PC-3 (cell line): ENCODE data around the gene PI4K2A. TPM values are rescaled to one million over a fixed set of nuclear protein-coding genes. Genes with fewer than 3 reads are reported as not detected.
"Not testable (repeated sequence)": the region's sequence is repeated elsewhere in the genome, so short reads cannot be mapped to it uniquely, and the experiment has no call there.

Source experiments
- ATAC-seq: fragments of 200-7000 bp; cut with Tn5 transposase; 2 replicates; pipeline ENCODE4 v1.9.1; 2020; ENCODE audit warnings: mild to moderate bottlenecking, moderate library complexity
- BruUV-seq: library from RNA; stranded (reverse); fragments of 400-500 nt; replicated peaks from 2 replicates; lab custom pipeline; 2021; lab: Mats Ljungman, UMichigan
- CTCF ChIA-PET: fragments of 300-600 bp; sonication (Branson Sonifier 250); formaldehyde crosslinking; loops from one replicate; lab custom pipeline; 2022; ENCODE audit warnings: antibody characterized with exemption; lab: Charles Lee
- POLR2A ChIA-PET: fragments of 300-600 bp; sonication (Branson Sonifier 250); formaldehyde crosslinking; loops from one replicate; lab custom pipeline; 2022; ENCODE audit warnings: antibody characterized with exemption; ENCODE audit not compliant: unreplicated experiment; lab: Charles Lee
- DNase-seq: peaks from one replicate; pipeline ENCODE4 v3.0.0-alpha.2; 2015
- H2AFZ ChIP-seq: fragments of 300-600 bp; sonication (generic); 2 replicates; pipeline ENCODE4 v1.6.0; 2016; ENCODE audit warnings: antibody characterized with exemption, low read length
- H3F3A ChIP-seq: fragments of 300-600 bp; sonication (generic); one replicate; pipeline ENCODE4 v1.6.0; 2017; ENCODE audit warnings: antibody characterized with exemption, low read length, control low read depth, mild to moderate bottlenecking; ENCODE audit not compliant: unreplicated experiment
- H3K27ac ChIP-seq: fragments of 300-600 bp; sonication (generic); 2 replicates; pipeline ENCODE4 v1.5.1; 2016; ENCODE audit warnings: mild to moderate bottlenecking, low read length
- H3K27me3 ChIP-seq: fragments of 300-600 bp; sonication (generic); 2 replicates; pipeline ENCODE4 v1.6.1; 2016; ENCODE audit warnings: low read length, mixed read lengths
- H3K36me3 ChIP-seq: fragments of 300-600 bp; sonication (generic); 2 replicates; pipeline ENCODE4 v1.6.1; 2016; ENCODE audit warnings: low read depth, mixed run types, low read length, mixed read lengths
- H3K4me1 ChIP-seq: fragments of 300-600 bp; sonication (generic); 2 replicates; pipeline ENCODE4 v1.5.1; 2016; ENCODE audit warnings: low read length; ENCODE audit not compliant: insufficient read depth
- H3K4me2 ChIP-seq: fragments of 300-600 bp; sonication (generic); 2 replicates; pipeline ENCODE4 v1.6.0; 2016; ENCODE audit warnings: low read length
- H3K4me3 ChIP-seq: fragments of 300-600 bp; sonication (generic); 2 replicates; pipeline ENCODE4 v1.5.1; 2016; ENCODE audit warnings: mild to moderate bottlenecking, low read length, mixed read lengths
- H3K79me2 ChIP-seq: fragments of 300-600 bp; sonication (generic); 2 replicates; pipeline ENCODE4 v1.6.1; 2017; ENCODE audit warnings: low read length, mixed read lengths
- H3K9ac ChIP-seq: fragments of 300-600 bp; sonication (generic); 2 replicates; pipeline ENCODE4 v1.6.0; 2016; ENCODE audit warnings: mild to moderate bottlenecking, low read length
- H3K9me2 ChIP-seq: fragments of 300-600 bp; sonication (generic); replicated peaks from 2 replicates; pipeline ENCODE4 v1.6.1; 2016; ENCODE audit warnings: mixed run types, low read length, mixed read lengths
- H3K9me3 ChIP-seq: fragments of 300-600 bp; sonication (generic); 2 replicates; pipeline ENCODE4 v1.6.1; 2016; ENCODE audit warnings: low read length, mixed read lengths
- H4K20me1 ChIP-seq: fragments of 300-600 bp; sonication (generic); 2 replicates; pipeline ENCODE4 v1.6.1; 2016; ENCODE audit warnings: low read length, mixed read lengths
- EZH2 ChIP-seq: fragments of 300-600 bp; sonication (generic); IDR thresholded peaks from one replicate; pipeline ENCODE4 v1.6.1; 2017; ENCODE audit warnings: antibody characterized with exemption, mild to moderate bottlenecking, low read length; ENCODE audit not compliant: unreplicated experiment
- EZH2phosphoT487 ChIP-seq: fragments of 300-600 bp; sonication (generic); IDR thresholded peaks from 2 replicates; pipeline ENCODE4 v1.6.1; 2018; ENCODE audit warnings: mild to moderate bottlenecking, antibody characterized with exemption, low read length, borderline replicate concordance
- intact Hi-C: fragments of 100-400 bp; cut with micrococcal nuclease; formaldehyde crosslinking; loops from 2 replicates; pipeline ENCODE4 v1.9.0; 2023
- total RNA-seq: library from RNA; depleted of rRNA; stranded (reverse); fragments of >200 nt; gene quantifications from 2 replicates; pipeline ENCODE4 v1.2.3, GENCODE V29; 2014
- TF ChIP-seq, protein P1 (sequence below): fragments of 300-600 bp; sonication (generic); conservative IDR thresholded peaks from 2 replicates; pipeline ENCODE4 v1.5.1; 2017; ENCODE audit warnings: antibody characterized with exemption, low read depth, mild to moderate bottlenecking, low read length

PI4K2A gene
- total RNA-seq, 1 experiment from 2014 or later = 19.4 TPM

DNA sequence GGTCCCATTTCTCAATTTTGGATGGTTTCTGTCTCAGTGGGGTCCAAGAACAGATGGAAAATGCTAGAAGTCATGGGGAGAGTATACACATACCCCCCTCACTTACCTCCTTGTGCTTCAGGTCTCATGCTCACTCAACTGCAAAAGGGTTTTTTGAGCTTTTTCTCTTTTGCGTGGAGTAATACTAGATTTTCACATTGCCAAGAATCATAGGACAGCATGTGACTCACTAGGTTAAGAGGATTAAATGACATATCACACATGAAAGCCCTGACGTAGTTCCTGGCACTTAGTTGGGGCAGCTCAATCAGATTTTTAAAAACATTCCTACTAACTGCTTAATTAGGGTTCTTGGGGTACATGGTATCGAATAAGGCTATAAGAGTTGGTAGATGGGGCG is 4.5 kb downstream of the PI4K2A start:
- no peak for TF ChIP-seq EZH2
- Histone ChIP-seq H3K9ac (no peak overlapping the region), H3K4me3 (no peak overlapping the region), H3K79me2 (peaks cover 66% of the 10 kb centered on the region), H3K27ac (no peak overlapping the region), H4K20me1 (0 out of 2 replicates have a peak, but pooled peaks cover 5% of the 10 kb centered on the region), H2AFZ (no peak overlapping the region), H3K4me1 (peaks cover 41% of the 10 kb centered on the region), H3F3A (no peaks in the 10 kb centered on the region), H3K9me3 (no peaks in the 10 kb centered on the region), H3K36me3 (peaks cover 12% of the 10 kb centered on the region), H3K4me2 (no peak overlapping the region), H3K27me3 (no peaks in the 10 kb centered on the region), H3K9me2 (no peaks in the 10 kb centered on the region)
- BruUV-seq = no TSS peak
- CTCF ChIA-PET = no interaction called here
- ATAC-seq (no peak), DNase-seq (no peak)
- POLR2A ChIA-PET = no interaction called here
- intact Hi-C loops = loop anchor here (5.0 kb wide), 1 partner anchor 42 kb away; the partner anchor contains the start of gene AVPI1

DNA sequence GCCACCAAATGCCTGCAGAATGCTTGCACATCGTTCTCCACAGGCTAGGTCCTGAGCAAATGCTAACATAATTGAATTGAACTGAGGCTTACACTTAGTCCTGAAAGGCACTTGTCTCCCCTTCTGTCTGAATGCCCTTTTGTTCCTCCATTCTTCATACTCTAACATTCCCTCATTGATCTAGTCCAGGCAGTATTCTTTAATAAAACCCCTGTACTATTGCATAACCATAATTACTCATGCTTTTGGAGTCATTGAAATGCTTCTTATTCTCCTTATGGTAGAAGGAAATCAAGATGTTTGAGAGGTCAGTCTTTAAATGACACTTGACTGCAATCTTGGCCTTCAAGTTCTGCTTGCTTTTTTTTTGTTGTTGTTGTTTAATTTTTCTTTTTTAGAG is 7.1 kb downstream of the PI4K2A start:
- Histone ChIP-seq H3K27me3 (no peaks in the 10 kb centered on the region), H3K9me2 (no peaks in the 10 kb centered on the region), H3K27ac (peak overlapping the region; percentile 25; the same call in 1 of the 2 replicates), H3F3A (peaks cover 5% of the 10 kb centered on the region), H4K20me1 (no peaks in the 10 kb centered on the region), H3K4me3 (no peak overlapping the region), H3K9ac (no peak overlapping the region), H3K79me2 (peaks cover 66% of the 10 kb centered on the region), H3K4me1 (peaks cover 66% of the 10 kb centered on the region), H3K9me3 (no peaks in the 10 kb centered on the region), H3K36me3 (peaks cover 27% of the 10 kb centered on the region), H2AFZ (no peak overlapping the region), H3K4me2 (peak overlapping the region; percentile 30; the same call in 1 of the 2 replicates)
- intact Hi-C loops = loop anchor here (5.0 kb wide), 1 partner anchor 40 kb away; the partner anchor contains the start of gene AVPI1
- TF ChIP-seq, protein P1, sequence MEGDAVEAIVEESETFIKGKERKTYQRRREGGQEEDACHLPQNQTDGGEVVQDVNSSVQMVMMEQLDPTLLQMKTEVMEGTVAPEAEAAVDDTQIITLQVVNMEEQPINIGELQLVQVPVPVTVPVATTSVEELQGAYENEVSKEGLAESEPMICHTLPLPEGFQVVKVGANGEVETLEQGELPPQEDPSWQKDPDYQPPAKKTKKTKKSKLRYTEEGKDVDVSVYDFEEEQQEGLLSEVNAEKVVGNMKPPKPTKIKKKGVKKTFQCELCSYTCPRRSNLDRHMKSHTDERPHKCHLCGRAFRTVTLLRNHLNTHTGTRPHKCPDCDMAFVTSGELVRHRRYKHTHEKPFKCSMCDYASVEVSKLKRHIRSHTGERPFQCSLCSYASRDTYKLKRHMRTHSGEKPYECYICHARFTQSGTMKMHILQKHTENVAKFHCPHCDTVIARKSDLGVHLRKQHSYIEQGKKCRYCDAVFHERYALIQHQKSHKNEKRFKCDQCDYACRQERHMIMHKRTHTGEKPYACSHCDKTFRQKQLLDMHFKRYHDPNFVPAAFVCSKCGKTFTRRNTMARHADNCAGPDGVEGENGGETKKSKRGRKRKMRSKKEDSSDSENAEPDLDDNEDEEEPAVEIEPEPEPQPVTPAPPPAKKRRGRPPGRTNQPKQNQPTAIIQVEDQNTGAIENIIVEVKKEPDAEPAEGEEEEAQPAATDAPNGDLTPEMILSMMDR = no peak
- ChIA-PET POLR2A (no interaction called here), CTCF (no interaction called here)
- BruUV-seq = no TSS peak
- ATAC-seq (no peak), DNase-seq (peak; percentile 62)

DNA sequence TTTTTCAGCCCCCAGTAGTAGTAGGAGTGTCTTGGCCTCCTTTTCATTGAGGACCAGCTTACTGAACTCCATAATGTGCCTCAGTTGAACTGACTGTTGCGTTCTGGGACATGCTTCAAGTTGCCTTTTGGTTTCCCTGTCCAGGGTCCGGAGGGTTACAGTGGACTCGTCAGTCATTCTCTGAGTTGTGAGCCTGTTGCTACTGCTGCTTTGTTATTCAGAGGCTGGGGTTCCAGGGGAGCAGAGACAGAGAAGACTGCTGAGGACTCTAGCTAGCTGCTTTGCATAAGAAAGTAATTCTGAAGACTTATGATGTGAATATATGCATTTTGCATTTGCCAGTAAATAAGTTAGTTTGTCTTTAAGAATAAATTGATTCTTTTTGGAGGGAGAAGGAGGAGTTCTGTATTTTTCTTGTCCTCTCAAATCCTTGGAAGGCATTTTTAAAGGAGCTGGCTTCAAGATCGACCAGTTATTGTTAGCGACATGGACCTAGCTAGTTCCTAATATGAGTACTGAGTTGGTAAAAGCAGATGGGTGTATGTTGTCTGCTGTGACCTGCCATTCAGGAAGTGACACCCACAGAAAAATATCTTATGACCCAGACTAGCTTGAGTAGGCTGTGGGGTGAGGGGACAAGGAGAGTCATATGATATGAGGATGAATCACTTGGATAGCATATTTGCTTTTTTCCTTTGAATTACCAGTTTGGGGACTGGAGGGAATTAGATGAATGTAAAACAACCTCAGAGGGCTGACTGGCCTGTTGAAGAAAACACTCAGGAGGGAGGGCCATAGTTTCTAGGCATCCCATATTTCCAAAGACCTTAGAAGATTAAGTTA is 8.3 kb downstream of the PI4K2A start:
- Histone ChIP-seq H3K4me2 (peak overlapping the region; percentile 72), H3K36me3 (peaks cover 36% of the 10 kb centered on the region), H3K79me2 (peaks cover 57% of the 10 kb centered on the region), H4K20me1 (no peaks in the 10 kb centered on the region), H3K9me3 (no peaks in the 10 kb centered on the region), H2AFZ (no peak overlapping the region), H3K27ac (peak overlapping the region; percentile 84), H3K9me2 (no peaks in the 10 kb centered on the region), H3K9ac (peak overlapping the region; percentile 35), H3K4me1 (peaks cover 61% of the 10 kb centered on the region), H3K4me3 (peak overlapping the region; percentile 46), H3K27me3 (no peaks in the 10 kb centered on the region), H3F3A (peaks cover 5% of the 10 kb centered on the region)
- BruUV-seq = TSS peak; percentile 92
- ChIA-PET POLR2A (interaction anchor here (0.5 kb wide), 1 partner anchor 65 kb away, joined by 3 read pairs; the partner anchor contains the start of gene MARVELD1), CTCF (interaction anchor here (1.0 kb wide), 1 partner anchor 28 kb away, joined by 3 read pairs; no protein-coding TSS in a partner anchor)
- intact Hi-C loops = loop anchor here (5.0 kb wide), 1 partner anchor 39 kb away; the partner anchor contains the start of gene AVPI1
- TF ChIP-seq, protein P1 = no peak
- no peak for TF ChIP-seq EZH2
- TF ChIP-seq EZH2phosphoT487 = no peak
- ATAC-seq (peak; percentile 95), DNase-seq (peak; percentile 91)

DNA sequence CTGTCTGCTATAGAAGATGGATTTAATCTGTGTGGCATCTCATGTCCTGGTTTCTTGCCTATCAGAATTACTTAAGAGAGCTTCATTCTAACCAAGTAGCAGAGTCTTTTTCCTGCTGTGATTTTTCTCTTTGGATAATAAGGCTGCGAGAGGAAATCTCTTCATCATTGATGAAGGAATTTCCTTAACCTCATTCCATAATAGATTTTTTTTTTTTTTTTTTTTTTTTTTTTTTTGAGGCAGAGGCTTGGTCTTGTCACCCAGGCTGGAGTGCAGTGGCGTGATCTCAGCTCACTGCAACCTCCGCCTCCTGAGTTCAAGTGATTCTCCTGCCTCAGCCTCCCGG is 8.9 kb downstream of the PI4K2A start:
- H3K27ac ChIP-seq = peak overlapping the region; percentile 84
- BruUV-seq, H3K9me3 ChIP-seq, ATAC-seq, H2AFZ ChIP-seq, H3F3A ChIP-seq, H3K27me3 ChIP-seq, H4K20me1 ChIP-seq, DNase-seq, H3K9me2 ChIP-seq: not testable (repeated sequence)
- H3K79me2 ChIP-seq = peaks cover 51% of the 10 kb centered on the region
- H3K4me3 ChIP-seq = peak overlapping the region; percentile 29; the same call in 1 of the 2 replicates
- intact Hi-C loops = loop anchor here (5.0 kb wide), 1 partner anchor 38 kb away; the partner anchor contains the start of gene AVPI1
- peak overlapping the region; percentile 40 for H3K4me2 ChIP-seq
- ChIA-PET POLR2A (interaction anchor here (0.5 kb wide), 1 partner anchor 64 kb away, joined by 3 read pairs; the partner anchor contains the start of gene MARVELD1), CTCF (interaction anchor here (1.0 kb wide), 1 partner anchor 28 kb away, joined by 3 read pairs; no protein-coding TSS in a partner anchor)
- peak overlapping the region; percentile 18; the same call in 1 of the 2 replicates for H3K9ac ChIP-seq
- H3K4me1 ChIP-seq = peaks cover 65% of the 10 kb centered on the region
- H3K36me3 ChIP-seq = peaks cover 33% of the 10 kb centered on the region
